WTC11 (cell line): ENCODE results near the gene WDR89.

Source experiments
- TEAD4 ChIP-seq: sonication (generic); formaldehyde crosslinking; IDR thresholded peaks from 2 replicates; pipeline ENCODE4 v1.8.0; 2022; ENCODE audit warnings: mild to moderate bottlenecking, missing genetic modification reagents
- USF1 ChIP-seq: sonication (generic); formaldehyde crosslinking; IDR thresholded peaks from 2 replicates; pipeline ENCODE4 v1.8.0; 2022; ENCODE audit warnings: mild to moderate bottlenecking, missing genetic modification reagents
- ZNF121 ChIP-seq: sonication (generic); formaldehyde crosslinking; IDR thresholded peaks from 2 replicates; pipeline ENCODE4 v1.8.0; 2023; ENCODE audit warnings: missing genetic modification reagents

- no peak for TF ChIP-seq TEAD4
- TF ChIP-seq USF1 (CRISPR knock-in tag) = no peak
- no peak for TF ChIP-seq ZNF121 (CRISPR knock-in tag)
Measured at GRCh38 chr14:63594455-63595372, 47.0 kb downstream of the WDR89 start.
